GM18519 (cell line): ENCODE data around the gene ARHGAP23.

Experiments
- ATAC-seq: cut with Tn5 transposase; IDR thresholded peaks from one replicate; pipeline ENCODE4 v1.9.1; 2021; ENCODE audit warnings: mild to moderate bottlenecking, moderate library complexity; ENCODE audit not compliant: unreplicated experiment, low FRiP score

ARHGAP23 gene

DNA sequence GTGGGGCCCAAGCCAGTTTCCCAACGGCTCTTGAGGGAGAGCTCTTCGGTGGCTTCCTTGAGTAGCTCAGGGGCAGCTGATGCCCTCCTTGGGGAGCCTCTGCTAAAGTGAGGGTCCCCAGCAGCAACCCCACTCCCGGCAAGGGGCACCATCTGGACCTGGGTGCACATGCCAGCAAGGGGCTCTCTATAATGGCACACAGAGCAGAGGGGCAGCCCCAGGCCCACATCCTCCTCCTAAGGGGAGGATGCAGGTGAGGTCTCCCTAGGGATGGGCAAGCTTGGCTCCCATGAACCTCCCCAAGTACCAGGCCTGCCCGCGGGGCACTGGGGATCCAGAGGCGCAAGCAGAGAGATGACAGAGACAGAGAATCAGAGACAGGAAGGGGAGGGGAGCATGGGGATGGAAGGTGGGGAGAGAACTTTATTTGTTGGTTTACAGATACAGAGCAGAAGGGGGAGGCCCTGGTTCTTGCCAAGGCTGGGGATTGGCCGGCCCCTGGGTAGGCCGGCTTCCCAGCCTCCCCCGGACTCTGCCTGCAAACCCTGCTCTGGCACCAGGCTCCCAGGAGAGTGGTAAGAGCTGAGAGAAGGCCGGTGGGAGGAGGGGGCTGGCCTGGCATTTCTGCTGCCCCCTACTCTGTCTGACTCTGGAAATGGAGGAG is 116.0 kb downstream of the ARHGAP23 start:
- no peak for ATAC-seq

GRCh38 chr17:38544839-38545209 is 116.6 kb downstream of the ARHGAP23 start:
- ATAC-seq, result no peak

GRCh38 chr17:38545531-38546225 is 117.4 kb downstream of the ARHGAP23 start:
- no peak for ATAC-seq

DNA sequence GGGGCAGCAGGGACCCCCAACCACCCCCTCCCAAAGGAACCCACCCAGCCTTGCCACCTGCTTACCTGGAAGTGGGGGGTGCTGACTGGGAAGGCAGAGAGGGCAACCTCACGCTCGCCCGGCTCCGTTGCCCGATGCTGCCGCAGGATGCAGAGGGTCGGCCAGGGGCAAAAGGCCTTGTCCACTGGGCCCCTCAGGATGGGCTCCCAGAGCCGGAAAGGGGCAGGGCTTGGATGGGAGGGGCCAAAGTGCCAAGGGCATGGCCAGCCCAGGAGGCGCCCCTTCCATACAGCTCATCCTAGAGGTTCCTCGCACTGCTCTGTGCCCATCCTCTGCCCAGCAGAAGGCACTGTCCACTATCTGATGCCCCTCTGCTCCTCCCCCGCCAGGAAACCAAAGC is 118.1 kb downstream of the ARHGAP23 start:
- ATAC-seq, result no peak

DNA sequence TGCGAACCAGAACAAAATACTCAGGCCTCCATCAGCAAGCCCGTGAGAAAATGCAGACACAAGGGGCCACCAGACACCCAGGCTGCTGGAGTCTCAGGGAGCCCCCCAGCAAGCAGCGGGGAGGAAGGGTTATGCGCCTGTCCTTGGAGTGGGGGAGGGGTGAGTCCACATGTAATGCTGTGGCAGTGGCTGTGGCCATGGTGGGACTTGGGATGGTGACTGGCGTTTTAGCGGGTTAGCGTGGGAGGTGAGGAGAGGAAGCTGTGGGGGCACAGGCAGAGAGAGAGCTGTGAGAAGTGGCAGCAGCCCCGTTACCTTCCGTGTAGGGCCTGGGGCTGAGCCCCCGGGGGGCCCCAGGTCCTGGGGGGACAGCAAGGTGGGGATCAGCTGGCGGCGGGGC is 119.2 kb downstream of the ARHGAP23 start:
- ATAC-seq, result no peak

GRCh38 chr17:38549285-38549684 is 121.0 kb downstream of the ARHGAP23 start:
- no peak for ATAC-seq

DNA sequence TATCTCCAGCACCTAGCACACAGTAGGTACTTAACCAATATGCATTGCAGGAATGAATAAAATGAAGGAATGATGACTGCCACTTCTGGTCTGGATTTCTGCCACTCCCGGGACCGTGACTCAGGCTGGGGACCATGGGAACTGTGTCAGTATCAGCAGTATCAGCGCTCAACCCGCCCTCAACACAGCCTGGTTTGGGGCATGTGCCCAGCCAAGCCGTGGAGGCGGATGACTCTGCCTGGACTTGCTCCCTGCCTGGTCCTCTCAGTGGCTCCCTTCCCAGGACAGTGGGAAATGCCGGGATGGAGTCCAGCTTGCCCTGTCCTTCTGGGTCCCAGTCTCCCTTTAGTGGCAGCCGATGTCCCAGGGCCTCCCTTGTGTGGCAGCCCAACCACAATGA is 122.4 kb downstream of the ARHGAP23 start:
- no peak for ATAC-seq

DNA sequence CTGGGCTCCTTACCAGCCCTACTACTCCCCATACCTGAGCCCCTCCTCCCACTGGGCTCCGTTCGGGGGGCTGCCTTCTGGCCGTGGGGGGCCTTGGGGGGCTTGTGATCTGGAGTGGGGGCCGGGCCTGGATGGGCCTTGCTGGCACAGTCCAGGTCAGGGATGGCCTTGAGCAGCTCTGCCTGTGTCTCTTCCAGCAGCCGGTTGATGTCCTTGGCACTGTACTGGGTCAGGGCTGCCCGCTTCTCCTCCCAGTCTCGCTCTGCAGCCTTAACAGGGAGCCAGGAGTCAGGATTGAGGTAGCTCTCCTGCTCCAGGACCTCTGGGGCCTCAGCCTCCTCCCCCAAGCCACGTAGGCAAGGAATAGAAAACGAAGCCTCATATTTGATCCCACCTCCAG is 122.9 kb downstream of the ARHGAP23 start:
- no peak for ATAC-seq

DNA sequence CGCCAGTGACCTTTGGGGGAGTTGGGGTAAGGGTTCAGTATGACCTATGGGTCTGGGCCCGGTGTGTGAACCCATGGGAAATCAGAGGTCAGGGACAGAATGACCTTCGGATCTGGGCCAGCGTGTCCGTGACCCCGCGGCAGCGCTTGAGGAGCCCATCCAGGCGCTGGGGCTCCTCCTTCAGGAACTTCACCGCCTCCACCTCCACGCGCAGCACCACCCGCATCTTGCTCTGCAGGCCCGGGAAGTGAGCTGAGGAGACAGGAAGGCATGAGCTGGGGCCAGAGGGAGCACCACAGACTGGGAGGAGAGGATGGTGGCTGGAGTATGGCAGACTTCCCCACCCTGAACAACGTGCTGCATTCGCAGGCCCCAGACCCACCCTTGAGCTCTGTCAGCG is 124.1 kb downstream of the ARHGAP23 start:
- no peak for ATAC-seq

- ATAC-seq, result no peak
Measured at GRCh38 chr17:38554430-38555350, 126.4 kb downstream of the ARHGAP23 start.

DNA sequence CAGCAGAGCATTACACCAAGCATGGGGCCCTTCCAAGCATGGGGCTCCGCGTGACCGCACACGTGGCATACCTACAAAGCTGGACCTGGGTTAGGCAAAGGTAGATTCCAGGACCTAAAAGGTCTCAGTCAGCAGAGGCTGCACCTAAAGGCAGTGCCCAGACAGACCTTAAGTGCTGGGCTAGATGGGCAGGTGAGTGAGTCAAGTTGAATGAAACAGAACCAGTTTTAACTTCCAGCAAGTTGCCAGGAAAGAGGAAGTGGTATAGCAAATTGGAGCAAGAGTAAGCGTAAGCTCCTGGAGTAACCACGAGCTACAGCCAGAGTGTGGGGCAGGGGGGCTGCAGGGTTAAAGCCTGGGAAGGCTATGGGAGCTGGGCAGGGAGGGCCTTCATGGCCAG is 128.0 kb downstream of the ARHGAP23 start:
- ATAC-seq, result no peak

- ATAC-seq, result no peak
Measured at GRCh38 chr17:38557396-38557795, 129.1 kb downstream of the ARHGAP23 start.

DNA sequence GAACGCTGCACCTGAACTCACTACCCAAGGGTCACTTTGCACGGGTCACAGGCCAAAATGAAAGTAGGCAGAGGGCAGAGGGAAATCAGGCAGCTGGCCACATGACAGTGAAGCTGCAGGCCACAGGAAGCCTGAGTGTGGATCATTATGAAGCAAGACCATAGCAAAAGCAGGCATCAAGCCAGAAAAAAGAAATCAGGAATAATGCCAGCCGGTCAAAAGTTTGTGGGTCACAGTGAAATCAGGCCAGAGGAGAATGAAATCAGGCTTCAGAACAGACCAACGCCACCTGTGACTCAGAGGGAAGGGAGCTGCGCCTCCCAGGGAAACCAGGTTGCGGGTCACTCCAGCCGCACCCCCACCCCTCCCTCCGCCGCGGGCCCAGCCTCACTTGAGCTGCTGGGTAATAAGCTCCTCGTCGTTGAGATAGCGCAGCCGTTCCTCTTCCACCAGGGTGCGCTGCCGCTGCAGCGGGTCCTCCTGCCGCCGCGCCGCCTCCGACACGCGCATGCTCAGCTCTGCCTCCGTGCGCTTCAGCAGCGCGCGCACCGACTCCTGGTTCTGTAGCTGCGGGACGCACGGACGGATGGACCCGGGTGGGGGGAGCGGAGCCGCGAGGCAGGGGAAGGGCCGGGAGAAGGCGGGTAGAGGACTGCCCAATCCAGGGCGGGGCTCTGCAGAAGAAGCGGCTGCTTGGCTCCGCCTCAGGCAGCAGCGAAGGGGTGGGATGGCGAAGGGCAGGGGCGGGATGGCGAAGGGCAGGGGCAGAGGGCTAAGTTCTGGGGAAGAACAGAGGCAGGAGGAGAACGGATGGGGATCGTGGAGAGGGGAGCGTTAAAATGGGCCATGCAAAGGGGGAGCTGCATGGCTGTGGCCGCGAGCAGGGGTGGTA is 129.8 kb downstream of the ARHGAP23 start:
- peak; percentile 61 for ATAC-seq

- no peak for ATAC-seq
Measured at GRCh38 chr17:38558728-38559050, 130.4 kb downstream of the ARHGAP23 start.

DNA sequence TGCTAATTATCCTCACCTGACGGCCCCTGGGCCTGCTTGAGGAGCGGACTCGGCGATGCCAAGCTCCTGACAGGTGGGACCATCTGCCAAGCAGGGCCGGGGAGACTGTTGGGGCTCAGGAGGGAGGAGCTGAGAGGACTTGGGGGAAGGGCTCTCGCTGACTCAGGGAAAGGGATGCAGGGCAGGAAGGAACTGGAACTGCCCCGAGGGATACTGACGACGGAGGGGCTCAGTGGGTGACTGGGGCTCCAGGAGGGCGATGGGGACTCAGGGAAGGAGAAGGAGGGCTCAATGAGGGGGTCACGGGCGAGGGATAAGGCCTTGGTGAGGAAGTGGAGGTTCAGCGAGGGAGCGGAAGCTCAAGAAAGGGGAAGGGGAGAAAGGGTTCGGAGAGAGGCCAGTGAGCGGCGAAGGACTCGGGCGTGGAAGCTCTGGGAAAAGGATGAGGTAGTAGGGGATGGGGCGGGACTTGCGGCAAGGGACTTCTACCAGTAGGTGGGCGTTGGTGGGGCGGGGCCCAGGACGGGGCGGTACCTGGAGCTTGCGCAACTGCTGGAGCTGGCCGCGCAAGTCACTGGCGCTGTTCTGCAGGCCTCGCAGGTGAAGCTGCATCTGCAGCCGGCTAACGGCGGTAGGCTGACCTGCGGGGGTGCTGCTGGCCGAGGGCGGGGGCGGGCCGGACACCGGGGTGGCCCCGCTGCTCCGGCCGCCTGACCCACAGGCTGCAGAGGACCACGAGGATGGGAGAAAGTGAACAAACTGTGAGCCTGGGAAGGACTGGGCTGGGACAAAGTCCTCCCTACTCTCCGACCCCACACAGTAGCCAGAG is 131.0 kb downstream of the ARHGAP23 start:
- no peak for ATAC-seq

DNA sequence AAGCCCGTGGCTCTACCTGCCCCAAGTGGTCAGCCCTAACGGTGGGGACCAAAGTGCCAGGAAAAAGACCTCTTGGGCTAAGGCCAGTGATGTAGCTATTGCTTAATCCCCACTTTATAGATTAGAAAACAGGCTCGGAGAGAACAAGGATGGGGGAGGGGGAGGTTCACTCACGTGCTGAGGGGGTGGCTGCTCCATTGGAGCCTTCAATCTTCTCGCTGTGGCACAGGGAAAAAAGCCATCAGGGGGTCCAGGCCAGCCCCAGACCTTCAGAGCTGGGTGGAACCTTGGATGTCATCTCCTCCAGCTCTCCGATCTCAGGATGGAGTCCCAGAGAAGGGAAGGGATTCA is 131.6 kb downstream of the ARHGAP23 start:
- no peak for ATAC-seq

GRCh38 chr17:38560503-38561318 is 132.4 kb downstream of the ARHGAP23 start:
- ATAC-seq, result no peak

DNA sequence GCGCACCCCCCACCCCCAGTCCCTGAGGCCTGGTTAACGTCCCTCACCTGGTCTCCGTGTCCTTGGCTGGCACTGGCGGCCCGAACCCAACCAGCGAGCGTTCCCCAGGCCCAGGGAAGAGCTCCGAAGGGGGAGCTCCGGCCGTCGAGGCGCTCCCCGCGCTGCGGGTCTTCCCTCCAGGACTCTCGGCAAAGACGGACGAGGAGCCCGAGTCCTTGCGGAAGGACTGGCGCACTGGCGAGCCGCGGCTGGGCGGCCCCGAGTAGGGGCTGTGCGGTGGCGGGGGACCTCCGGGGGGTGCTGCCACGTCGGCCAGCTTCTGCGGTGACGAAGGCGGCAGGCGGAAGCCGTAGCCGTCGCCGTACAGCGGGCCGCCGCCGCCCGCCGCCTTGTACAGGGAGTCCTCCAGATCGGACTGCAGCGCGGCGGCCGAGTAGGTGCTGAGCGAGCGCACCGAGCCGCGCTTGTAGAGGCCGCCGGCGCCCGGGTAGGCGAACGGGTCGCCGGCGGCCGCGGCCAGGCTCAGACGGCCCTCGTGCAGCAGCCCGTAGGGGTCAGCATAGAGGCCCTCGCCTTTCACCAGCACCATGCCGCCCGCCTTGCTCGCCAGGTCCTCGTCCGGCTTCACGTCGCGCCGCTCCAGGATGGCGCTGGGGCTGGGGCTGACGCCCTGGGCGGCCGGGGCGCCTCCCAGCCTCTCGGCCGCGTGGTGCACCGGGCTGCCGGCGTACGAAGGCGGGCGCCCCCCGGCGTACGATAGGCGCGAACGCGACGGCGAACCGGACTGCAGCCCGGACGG is 133.4 kb downstream of the ARHGAP23 start:
- ATAC-seq, result no peak
